Nephron (organoid): ENCODE measurements around the gene CTCFL.

Source experiments
- H3K27ac Mint-ChIP-seq, 3 experiments: 2 replicates each; pipeline ENCODE4 v1.8.0; 2020; ENCODE audit warnings: mixed read lengths in 3 of 3, mild to moderate bottlenecking in 2 of 3, moderate library complexity in 1 of 3
- H3K27me3 Mint-ChIP-seq: 2 replicates; pipeline ENCODE4 v1.8.0; 2021; ENCODE audit warnings: low read depth, mild to moderate bottlenecking, moderate library complexity, mixed read lengths
- H3K36me3 Mint-ChIP-seq: 2 replicates; pipeline ENCODE4 v1.8.0; 2020; ENCODE audit warnings: low read depth, mixed read lengths
- H3K4me1 Mint-ChIP-seq: 2 replicates; pipeline ENCODE4 v1.8.0; 2020; ENCODE audit warnings: mixed read lengths
- H3K4me3 Mint-ChIP-seq, 3 experiments: 2 replicates each; pipeline ENCODE4 v1.8.0; 2020; ENCODE audit warnings: mild to moderate bottlenecking in 3 of 3, mixed read lengths in 3 of 3, moderate library complexity in 2 of 3
- H3K9me3 Mint-ChIP-seq: 2 replicates; pipeline ENCODE4 v1.8.0; 2020; ENCODE audit warnings: mixed read lengths
- TF ChIP-seq, protein P1 (sequence below), 3 experiments: fragments of 200-600 bp; sonication (generic); IDR thresholded peaks; one replicate each; pipeline ENCODE4 v1.5.0; 2021; ENCODE audit warnings: antibody characterized with exemption in 3 of 3; ENCODE audit not compliant: unreplicated experiment in 3 of 3

The CTCFL gene

DNA sequence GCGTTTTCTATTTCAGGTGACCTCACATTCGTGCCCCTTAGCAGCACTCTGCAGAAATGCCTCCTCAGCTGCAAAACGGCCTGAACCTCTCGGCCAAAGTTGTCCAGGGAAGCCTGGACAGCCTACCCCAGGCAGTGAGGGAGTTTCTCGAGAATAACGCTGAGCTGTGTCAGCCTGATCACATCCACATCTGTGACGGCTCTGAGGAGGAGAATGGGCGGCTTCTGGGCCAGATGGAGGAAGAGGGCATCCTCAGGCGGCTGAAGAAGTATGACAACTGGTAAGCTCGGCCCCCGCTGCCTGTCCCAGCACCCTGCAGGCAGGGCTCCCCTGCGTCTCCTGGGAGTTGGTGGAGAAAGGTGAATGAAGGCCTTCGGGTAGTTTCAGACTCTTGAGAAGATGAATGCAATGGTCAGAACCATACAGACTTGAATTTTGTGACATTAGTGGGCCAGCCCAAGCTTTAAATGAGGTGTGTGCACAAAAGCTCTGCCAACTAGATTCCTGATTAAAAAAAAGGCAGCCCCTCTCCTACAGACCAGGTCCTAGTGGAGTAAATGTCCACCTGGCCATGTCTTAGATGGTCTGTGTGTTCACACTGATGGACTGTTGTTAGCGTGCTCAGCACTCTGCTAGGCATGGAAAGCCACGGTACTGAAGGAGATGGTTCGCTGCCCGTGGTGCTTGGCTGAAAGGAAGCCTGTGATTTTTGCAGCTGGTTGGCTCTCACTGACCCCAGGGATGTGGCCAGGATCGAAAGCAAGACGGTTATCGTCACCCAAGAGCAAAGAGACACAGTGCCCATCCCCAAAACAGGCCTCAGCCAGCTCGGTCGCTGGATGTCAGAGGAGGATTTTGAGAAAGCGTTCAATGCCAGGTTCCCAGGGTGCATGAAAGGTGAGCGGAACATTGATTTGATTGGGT is 36.7 kb upstream of the CTCFL start:
- Mint-ChIP-seq H3K27me3 (peaks cover 51% of the 10 kb centered on the region), H3K9me3 (no peaks in the 10 kb centered on the region), H3K4me3 (peak overlapping the region in 1 of 3 experiments; percentile 10), H3K4me1 (peaks cover 12% of the 10 kb centered on the region), H3K36me3 (peaks cover 13% of the 10 kb centered on the region), H3K27ac (peak overlapping the region in 1 of 3 experiments; percentile 89)
- TF ChIP-seq, protein P1, sequence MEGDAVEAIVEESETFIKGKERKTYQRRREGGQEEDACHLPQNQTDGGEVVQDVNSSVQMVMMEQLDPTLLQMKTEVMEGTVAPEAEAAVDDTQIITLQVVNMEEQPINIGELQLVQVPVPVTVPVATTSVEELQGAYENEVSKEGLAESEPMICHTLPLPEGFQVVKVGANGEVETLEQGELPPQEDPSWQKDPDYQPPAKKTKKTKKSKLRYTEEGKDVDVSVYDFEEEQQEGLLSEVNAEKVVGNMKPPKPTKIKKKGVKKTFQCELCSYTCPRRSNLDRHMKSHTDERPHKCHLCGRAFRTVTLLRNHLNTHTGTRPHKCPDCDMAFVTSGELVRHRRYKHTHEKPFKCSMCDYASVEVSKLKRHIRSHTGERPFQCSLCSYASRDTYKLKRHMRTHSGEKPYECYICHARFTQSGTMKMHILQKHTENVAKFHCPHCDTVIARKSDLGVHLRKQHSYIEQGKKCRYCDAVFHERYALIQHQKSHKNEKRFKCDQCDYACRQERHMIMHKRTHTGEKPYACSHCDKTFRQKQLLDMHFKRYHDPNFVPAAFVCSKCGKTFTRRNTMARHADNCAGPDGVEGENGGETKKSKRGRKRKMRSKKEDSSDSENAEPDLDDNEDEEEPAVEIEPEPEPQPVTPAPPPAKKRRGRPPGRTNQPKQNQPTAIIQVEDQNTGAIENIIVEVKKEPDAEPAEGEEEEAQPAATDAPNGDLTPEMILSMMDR (IDR thresholded peaks at IDR 0.05; ENCODE audit: unreplicated experiment in 3 of 3), result no peak

- Mint-ChIP-seq H3K27me3 (peaks cover 55% of the 10 kb centered on the region), H3K36me3 (peaks cover 13% of the 10 kb centered on the region), H3K9me3 (no peaks in the 10 kb centered on the region), H3K27ac (peak within 1 kb of the TSS in 2 of 3 experiments; percentile 68 to 89), H3K4me3 (peak within 1 kb of the TSS in 2 of 3 experiments; percentile 49 to 74), H3K4me1 (peaks cover 12% of the 10 kb centered on the region)
- TF ChIP-seq, protein P1 (IDR thresholded peaks at IDR 0.05; ENCODE audit: unreplicated experiment in 3 of 3), result no peak
Measured at GRCh38 chr20:57560554-57561355, 35.8 kb upstream of the CTCFL start, which contains the start of gene PCK1. TSS of gene PCK1 (plus strand) at chr20:57561110. CDS start at chr20:57561412, 302 bp downstream.

DNA sequence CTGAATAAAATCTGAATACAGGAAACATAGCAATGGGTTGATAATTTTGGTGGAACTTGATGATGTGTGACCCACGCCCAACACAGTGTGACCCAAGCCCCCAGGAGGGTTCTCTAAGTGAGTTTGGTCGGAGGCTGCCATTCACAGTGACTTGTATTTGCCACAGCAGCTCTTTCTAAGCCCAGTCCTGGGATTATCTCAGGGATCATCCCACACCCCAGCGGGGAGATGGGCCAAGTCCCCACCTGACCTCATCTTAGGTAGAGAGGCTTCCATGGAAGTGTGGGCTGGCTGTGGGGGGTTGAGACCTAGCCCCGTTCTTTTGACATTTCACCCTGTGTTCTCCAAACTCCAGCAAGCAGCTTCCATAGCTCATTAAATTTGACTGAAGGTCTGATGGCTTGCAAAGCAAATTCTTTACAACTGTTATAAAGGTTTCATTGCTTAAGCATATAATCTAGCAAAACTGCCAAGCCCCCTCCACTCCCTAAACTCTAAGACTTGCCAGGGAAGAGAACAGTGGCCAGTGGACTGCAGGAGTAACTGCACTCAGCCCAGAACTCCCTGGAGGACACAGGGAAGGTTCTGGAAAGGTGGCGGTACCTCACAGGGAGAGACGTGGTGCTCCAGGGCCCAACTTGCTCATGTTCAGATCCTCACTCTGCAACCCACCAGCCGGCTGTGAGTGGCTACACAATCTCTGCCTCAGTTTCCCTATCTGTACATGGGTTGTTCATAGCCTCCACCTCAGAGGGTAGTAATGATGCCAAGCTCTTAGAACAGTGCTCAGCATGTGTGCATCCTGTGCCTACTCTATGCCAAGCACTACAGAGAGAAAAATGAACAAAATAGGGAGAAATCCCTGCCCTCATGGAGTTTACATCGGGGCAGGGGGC is 35.0 kb upstream of the CTCFL start:
- Mint-ChIP-seq H3K9me3 (no peaks in the 10 kb centered on the region), H3K27ac (peak overlapping the region in 1 of 3 experiments; percentile 89), H3K4me1 (peaks cover 12% of the 10 kb centered on the region), H3K4me3 (no peak overlapping the region), H3K27me3 (peaks cover 62% of the 10 kb centered on the region), H3K36me3 (peaks cover 12% of the 10 kb centered on the region)
- TF ChIP-seq, protein P1 (IDR thresholded peaks at IDR 0.05; ENCODE audit: unreplicated experiment in 3 of 3), result no peak

DNA sequence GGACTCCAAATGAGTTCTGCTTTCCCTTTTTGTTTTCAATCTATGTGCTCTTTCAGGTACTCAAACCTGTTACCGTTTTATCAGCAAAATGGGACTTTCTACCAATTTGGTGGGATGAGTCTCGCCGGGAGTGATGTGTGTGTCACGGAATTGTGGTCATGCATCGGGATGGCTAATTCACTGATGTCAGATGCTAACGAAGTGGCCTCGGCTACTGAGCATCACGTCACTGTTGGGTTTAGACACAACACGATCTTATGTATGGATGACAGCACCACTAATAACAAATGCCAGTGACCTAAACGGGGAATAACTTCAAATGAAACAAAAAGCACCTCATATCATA is 34.3 kb upstream of the CTCFL start:
- Mint-ChIP-seq H3K27me3 (peaks cover 64% of the 10 kb centered on the region), H3K4me3 (no peak overlapping the region), H3K9me3 (no peaks in the 10 kb centered on the region), H3K4me1 (peaks cover 12% of the 10 kb centered on the region), H3K36me3 (peaks cover 8% of the 10 kb centered on the region), H3K27ac (no peak overlapping the region)
- TF ChIP-seq, protein P1 (IDR thresholded peaks at IDR 0.05; ENCODE audit: unreplicated experiment in 3 of 3), result no peak

GRCh38 chr20:57558614-57559288 is 33.8 kb upstream of the CTCFL start:
- Mint-ChIP-seq H3K36me3 (peaks cover 8% of the 10 kb centered on the region), H3K4me3 (no peak overlapping the region), H3K27me3 (peaks cover 64% of the 10 kb centered on the region), H3K27ac (no peak overlapping the region), H3K4me1 (peaks cover 12% of the 10 kb centered on the region), H3K9me3 (no peaks in the 10 kb centered on the region)
- TF ChIP-seq, protein P1 (IDR thresholded peaks at IDR 0.05; ENCODE audit: unreplicated experiment in 3 of 3), result no peak
